HEK293 (cell line): ENCODE measurements around the gene ADAMTS2.

Experiments
- ATF2 ChIP-seq: fragments of 450-650 bp; formaldehyde crosslinking; IDR thresholded peaks from 2 replicates; pipeline ENCODE4 v1.5.1; 2016; ENCODE audit warnings: missing biosample characterization, missing genetic modification characterization, low read depth
- HOXA7 ChIP-seq: sonication (generic); formaldehyde crosslinking; IDR thresholded peaks from 2 replicates; pipeline ENCODE4 v1.8.1; 2022; ENCODE audit warnings: missing genetic modification reagents, borderline replicate concordance
- MYNN ChIP-seq: fragments of 450-650 bp; formaldehyde crosslinking; IDR thresholded peaks from 2 replicates; pipeline ENCODE4 v1.5.1; 2016; ENCODE audit warnings: missing biosample characterization, missing genetic modification characterization, borderline replicate concordance
- SP2 ChIP-seq: fragments of 450-650 bp; formaldehyde crosslinking; IDR thresholded peaks from 2 replicates; pipeline ENCODE4 v1.5.1; 2016; ENCODE audit warnings: missing biosample characterization, missing genetic modification characterization
- ZIC2 ChIP-seq: fragments of 450-650 bp; formaldehyde crosslinking; IDR thresholded peaks from 2 replicates; pipeline ENCODE4 v1.5.1; 2016; ENCODE audit warnings: missing biosample characterization, missing genetic modification characterization
- ZNF274 ChIP-seq, 2 experiments: fragments of 200-500 bp in 1 of 2; fragments of 450-650 bp in 1 of 2; sonication (Bioruptor generic) in 1 of 2; formaldehyde crosslinking in 1 of 2; IDR thresholded peaks; 2 replicates each; pipeline versions ENCODE4 v1.5.1 to v1.6.1; 2014 to 2016; ENCODE audit warnings: borderline replicate concordance in 1 of 2, inconsistent platforms in 1 of 2, low read length in 1 of 2, missing biosample characterization in 1 of 2, missing genetic modification characterization in 1 of 2
- ZNF521 ChIP-seq: fragments of 450-650 bp; formaldehyde crosslinking; IDR thresholded peaks from 2 replicates; pipeline ENCODE4 v1.5.1; 2017; ENCODE audit warnings: missing biosample characterization, mild to moderate bottlenecking, missing genetic modification characterization
- ZNF548 ChIP-seq: fragments of 450-650 bp; formaldehyde crosslinking; IDR thresholded peaks from 2 replicates; pipeline ENCODE4 v1.5.1; 2016; ENCODE audit warnings: missing biosample characterization, missing genetic modification characterization
- ZNF600 ChIP-seq: fragments of 450-650 bp; formaldehyde crosslinking; IDR thresholded peaks from 2 replicates; pipeline ENCODE4 v1.5.1; 2016; ENCODE audit warnings: missing biosample characterization, missing genetic modification characterization
- ZNF624 ChIP-seq: fragments of 450-650 bp; formaldehyde crosslinking; IDR thresholded peaks from 2 replicates; pipeline ENCODE4 v1.5.1; 2017; ENCODE audit warnings: missing biosample characterization, missing genetic modification characterization
- ZSCAN18 ChIP-seq: fragments of 450-650 bp; formaldehyde crosslinking; IDR thresholded peaks from 2 replicates; pipeline ENCODE4 v1.5.1; 2016; ENCODE audit warnings: missing biosample characterization, missing genetic modification characterization
- TF ChIP-seq, protein P1 (sequence below): fragments of 450-650 bp; formaldehyde crosslinking; IDR thresholded peaks from 2 replicates; pipeline ENCODE4 v1.5.1; 2016; ENCODE audit warnings: missing biosample characterization, missing genetic modification characterization

DNA sequence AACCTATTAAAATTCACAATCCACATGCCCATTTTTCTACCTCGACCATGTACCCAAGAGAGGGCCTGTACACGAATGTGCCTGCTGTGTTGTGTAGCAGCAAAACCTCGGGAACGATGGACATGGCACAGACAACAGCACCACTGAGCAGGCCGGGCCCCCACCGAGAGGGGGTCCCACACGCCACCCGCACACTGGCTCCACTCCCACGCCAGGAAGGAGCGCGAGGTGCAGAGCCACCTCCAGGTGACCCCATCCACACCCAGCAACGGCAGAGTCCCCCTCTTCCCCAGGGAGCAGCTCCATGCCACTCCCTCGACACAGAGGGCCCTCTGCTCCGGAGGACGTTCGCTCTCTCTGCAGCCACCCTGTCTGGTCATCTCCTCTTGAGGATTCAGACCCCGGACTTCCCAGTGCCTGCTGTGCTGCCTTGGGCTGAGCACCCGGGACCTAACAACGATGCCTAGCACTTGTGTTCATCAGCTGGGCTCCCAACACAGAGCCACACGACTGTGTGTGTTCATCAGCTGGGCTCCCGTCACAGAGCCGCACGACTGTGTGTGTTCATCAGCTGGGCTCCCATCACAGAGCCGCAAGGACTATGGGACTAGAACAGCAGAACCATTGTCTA, 25.3 kb upstream of the ADAMTS2 start:
- TF ChIP-seq ZSCAN18 (tag by site-specific recombination) (no peak), ZIC2 (tag by site-specific recombination) (no peak), HOXA7 (CRISPR knock-in tag) (no peak), ZNF600 (tag by site-specific recombination) (no peak), SP2 (tag by site-specific recombination) (no peak), ZNF274 (IDR thresholded peaks at IDR 0.05; ENCODE audit: low read length) (no peak), ZNF274 (tag by site-specific recombination; IDR thresholded peaks at IDR 0.05; ENCODE audit: borderline replicate concordance) (no peak), ZNF521 (tag by site-specific recombination) (no peak), ZNF624 (no peak), ATF2 (tag by site-specific recombination) (no peak), ZNF548 (tag by site-specific recombination) (no peak), MYNN (no peak)
- TF ChIP-seq, protein P1, sequence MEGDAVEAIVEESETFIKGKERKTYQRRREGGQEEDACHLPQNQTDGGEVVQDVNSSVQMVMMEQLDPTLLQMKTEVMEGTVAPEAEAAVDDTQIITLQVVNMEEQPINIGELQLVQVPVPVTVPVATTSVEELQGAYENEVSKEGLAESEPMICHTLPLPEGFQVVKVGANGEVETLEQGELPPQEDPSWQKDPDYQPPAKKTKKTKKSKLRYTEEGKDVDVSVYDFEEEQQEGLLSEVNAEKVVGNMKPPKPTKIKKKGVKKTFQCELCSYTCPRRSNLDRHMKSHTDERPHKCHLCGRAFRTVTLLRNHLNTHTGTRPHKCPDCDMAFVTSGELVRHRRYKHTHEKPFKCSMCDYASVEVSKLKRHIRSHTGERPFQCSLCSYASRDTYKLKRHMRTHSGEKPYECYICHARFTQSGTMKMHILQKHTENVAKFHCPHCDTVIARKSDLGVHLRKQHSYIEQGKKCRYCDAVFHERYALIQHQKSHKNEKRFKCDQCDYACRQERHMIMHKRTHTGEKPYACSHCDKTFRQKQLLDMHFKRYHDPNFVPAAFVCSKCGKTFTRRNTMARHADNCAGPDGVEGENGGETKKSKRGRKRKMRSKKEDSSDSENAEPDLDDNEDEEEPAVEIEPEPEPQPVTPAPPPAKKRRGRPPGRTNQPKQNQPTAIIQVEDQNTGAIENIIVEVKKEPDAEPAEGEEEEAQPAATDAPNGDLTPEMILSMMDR (tag by site-specific recombination) = no peak
